IgD-negative memory B cell (primary cell): ENCODE results near the gene NSUN2. TPM values are rescaled to one million over a fixed set of nuclear protein-coding genes. Genes with fewer than 3 reads are reported as not detected.
"Not testable (repeated sequence)": the region's sequence is repeated elsewhere in the genome, so short reads cannot be mapped to it uniquely, and the experiment has no call there.

Experiments
- H3K27ac Mint-ChIP-seq, 3 donors: one replicate each; pipeline ENCODE4 v1.8.0; 2020 to 2022; ENCODE audit warnings: mild to moderate bottlenecking in 3 of 3, mixed read lengths in 3 of 3, moderate library complexity in 1 of 3
- H3K27me3 Mint-ChIP-seq: one replicate; pipeline ENCODE4 v1.8.0; 2021; ENCODE audit warnings: mixed read lengths
- H3K36me3 Mint-ChIP-seq: one replicate; pipeline ENCODE4 v1.8.0; 2020; ENCODE audit warnings: mild to moderate bottlenecking, mixed read lengths
- H3K4me1 Mint-ChIP-seq, 3 donors: one replicate each; pipeline ENCODE4 v1.8.0; 2020 to 2022; ENCODE audit warnings: mixed read lengths in 3 of 3, mild to moderate bottlenecking in 1 of 3
- H3K4me3 Mint-ChIP-seq, 4 donors: one replicate each; pipeline ENCODE4 v1.8.0; 2020 to 2022; ENCODE audit warnings: mild to moderate bottlenecking in 4 of 4, mixed read lengths in 4 of 4, moderate library complexity in 3 of 4
- H3K9me3 Mint-ChIP-seq, 3 donors: one replicate each; pipeline ENCODE4 v1.8.0; 2020 to 2021; ENCODE audit warnings: mixed read lengths in 3 of 3, mild to moderate bottlenecking in 1 of 3
- polyA plus RNA-seq: library from polyadenylated mRNA; unstranded; fragments of 300-500 nt; fragmentation: Illumina TruSeq; gene quantifications from one replicate; pipeline ENCODE4 v1.2.3, GENCODE V29; 2021

The NSUN2 gene
- 33.1 TPM for polyA plus RNA-seq

DNA sequence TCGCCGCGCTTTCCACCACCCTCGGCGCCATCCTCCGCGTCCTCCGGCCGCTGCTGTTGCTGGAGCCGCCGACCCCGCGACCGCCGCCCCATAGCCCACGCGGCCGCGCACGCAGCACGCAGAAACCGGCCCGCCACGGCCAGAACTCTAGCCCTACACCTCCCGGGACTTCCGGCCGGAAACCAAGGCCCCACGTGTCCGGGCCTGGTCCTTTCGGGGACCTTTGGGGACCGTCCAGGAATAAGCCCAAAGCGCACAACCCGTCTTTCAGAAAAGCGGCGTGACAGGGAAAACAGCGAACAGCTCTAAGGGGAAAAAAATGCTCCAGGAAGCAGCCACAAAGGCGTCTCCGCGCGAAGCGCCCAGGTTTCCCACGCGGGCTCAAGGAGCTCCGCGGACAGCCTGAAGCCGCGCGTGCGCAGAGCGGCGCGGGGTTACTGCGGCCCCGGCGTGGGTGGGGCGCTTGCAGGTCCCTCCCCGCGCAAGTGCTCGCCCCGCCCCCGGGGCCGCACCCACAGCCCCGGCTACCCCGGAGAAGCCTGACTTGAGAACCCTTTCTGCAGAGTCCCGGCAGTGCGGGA lies at the start of gene NSUN2, which contains the start of gene SRD5A1:
NSUN2 (minus strand) TSS at position 157 of the 581 bp plus-strand sequence; CDS start at position 92, 65 bp downstream.
SRD5A1 (plus strand) TSS at position 553 of the 581 bp plus-strand sequence. CDS start 137 bp downstream, outside the sequence.
- peaks cover 22 to 32% (median 28%) of the 10 kb centered on the region in 3 donors for H3K4me1 Mint-ChIP-seq
- H3K36me3 Mint-ChIP-seq: no peaks in the 10 kb centered on the region
- peak within 1 kb of the TSS; percentile 88 to 100 (median 98) for H3K4me3 Mint-ChIP-seq
- peak within 1 kb of the TSS; percentile 99 to 100 (median 100) for H3K27ac Mint-ChIP-seq
- H3K27me3 Mint-ChIP-seq: no peaks in the 10 kb centered on the region
- H3K9me3 Mint-ChIP-seq: no peaks in the 10 kb centered on the region

DNA sequence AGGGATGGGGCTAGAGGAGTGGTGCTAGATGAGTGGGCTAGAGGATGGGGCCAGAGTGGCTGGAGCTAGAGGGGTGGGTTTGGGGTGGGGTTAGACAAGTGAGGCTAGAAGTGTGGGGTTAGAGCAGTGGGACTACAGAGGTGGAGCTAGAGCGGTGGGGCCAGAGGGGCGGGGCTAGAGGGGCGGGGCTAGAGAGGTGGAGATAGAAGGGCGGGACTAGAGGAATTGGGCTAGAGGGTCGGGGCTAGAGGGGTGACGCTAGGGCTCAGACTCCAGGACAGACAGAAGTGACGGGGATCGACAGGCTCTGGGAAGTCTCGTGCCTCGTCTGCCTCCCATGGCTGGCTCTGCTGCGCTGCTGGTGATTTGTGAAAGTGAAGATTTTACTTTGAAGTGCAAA lies 49.4 kb upstream of the NSUN2 start:
- Mint-ChIP-seq H3K27me3 (peaks cover 22% of the 10 kb centered on the region), H3K9me3 (peaks cover 0 to 5% (median 0%) of the 10 kb centered on the region in 3 donors), H3K36me3 (peaks cover 2% of the 10 kb centered on the region), H3K27ac (no peak overlapping the region), H3K4me3 (no peak overlapping the region), H3K4me1 (peaks cover 0 to 1% (median 0%) of the 10 kb centered on the region in 3 donors)

DNA sequence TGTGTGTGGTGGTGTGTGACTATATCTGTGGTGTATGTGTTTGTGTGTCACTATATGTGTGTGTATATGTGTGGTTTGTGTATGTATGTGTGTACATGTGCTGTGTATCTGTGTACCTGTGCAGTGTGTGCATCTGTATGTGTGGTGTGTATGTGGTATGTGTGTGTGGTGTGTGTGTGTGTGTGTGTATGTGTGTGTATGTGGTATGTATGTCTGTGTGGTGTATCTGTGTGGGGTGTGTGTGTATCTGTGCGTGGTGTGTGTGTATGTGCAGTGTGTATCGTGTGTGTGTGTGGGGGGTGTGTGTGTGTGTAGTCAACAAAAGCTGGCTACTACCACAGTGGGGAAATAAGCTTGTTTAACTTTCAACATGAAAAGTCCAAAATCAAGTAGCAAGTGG lies 48.8 kb upstream of the NSUN2 start:
- peaks cover 19% of the 10 kb centered on the region for H3K27me3 Mint-ChIP-seq

DNA sequence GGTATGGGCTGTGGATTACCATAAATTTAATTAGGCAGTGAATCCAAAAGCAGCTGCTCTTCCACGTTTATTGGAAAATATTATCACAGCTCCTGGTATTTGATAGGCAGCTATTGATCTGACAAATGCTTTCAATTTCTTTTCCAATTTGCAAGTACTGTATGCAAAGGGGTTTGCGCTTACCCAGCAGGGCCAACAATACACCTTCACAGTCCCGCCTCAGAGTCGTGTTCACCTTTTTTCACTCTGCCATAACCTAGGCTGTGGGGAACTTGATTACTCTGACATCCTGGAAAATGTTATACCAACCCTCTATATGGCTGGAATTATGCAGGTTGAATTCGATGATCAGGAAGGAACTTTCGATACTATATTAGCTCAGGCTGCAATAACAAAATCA lies 48.1 kb upstream of the NSUN2 start:
- Mint-ChIP-seq H3K36me3 (peaks cover 2% of the 10 kb centered on the region), H3K4me1 (peaks cover 0 to 1% (median 0%) of the 10 kb centered on the region in 3 donors), H3K9me3 (peaks cover 0 to 2% (median 0%) of the 10 kb centered on the region in 3 donors), H3K27ac (no peak overlapping the region), H3K4me3 (no peak overlapping the region), H3K27me3 (peaks cover 12% of the 10 kb centered on the region)

More for the DNA sequence above, 48.8 kb upstream of the NSUN2 start:
- Mint-ChIP-seq H3K9me3 (peaks cover 0 to 5% (median 0%) of the 10 kb centered on the region in 3 donors), H3K27ac (no peak overlapping the region), H3K36me3 (peaks cover 2% of the 10 kb centered on the region), H3K4me1 (peaks cover 0 to 1% (median 0%) of the 10 kb centered on the region in 3 donors), H3K4me3 (no peak overlapping the region)

DNA sequence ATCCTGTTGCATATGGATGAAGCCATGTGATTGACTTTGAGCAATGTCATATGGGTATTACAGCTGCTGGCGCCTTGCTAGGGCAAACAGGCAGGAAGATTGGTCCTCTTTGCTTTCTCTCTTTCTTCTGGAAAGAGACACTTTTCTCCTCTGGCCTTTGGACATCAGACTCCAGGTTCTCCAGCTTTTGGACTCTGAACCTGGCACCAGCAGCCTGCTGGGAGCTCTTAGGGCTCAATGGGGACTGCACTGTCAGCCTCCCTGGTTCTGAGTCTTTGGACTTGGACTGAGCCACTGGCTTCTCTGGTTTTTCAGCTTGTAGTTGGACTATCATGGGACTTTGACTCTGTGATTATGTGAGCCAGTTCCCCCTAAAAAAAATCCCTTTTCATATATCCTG lies 45.5 kb upstream of the NSUN2 start:
- Mint-ChIP-seq H3K36me3 (peaks cover 2% of the 10 kb centered on the region), H3K4me1 (peaks cover 0 to 1% (median 0%) of the 10 kb centered on the region in 3 donors), H3K9me3 (peaks cover 0 to 2% (median 0%) of the 10 kb centered on the region in 3 donors), H3K27me3 (peaks cover 3% of the 10 kb centered on the region), H3K4me3 (no peak overlapping the region), H3K27ac (no peak overlapping the region)

DNA sequence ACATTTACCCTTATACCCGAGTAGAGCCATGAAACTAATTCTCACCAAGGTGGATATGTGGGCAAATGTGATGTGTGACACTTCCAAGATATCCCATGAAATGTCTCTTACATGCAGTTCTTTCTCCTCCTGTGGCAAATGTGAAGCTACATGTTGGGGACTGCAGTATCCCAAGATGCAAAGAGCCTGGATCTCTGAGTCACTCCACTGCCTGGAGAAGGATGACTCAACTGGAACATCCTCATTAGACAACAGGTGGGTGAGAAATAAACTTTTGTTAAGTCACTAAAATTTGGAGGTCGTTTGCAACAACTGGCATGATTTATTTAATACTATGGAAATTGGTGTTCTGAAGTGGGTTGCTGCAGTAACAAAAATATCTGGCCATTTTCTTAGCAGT lies 43.9 kb upstream of the NSUN2 start:
- H3K4me3 Mint-ChIP-seq: no peak overlapping the region
- H3K27me3 Mint-ChIP-seq: no peaks in the 10 kb centered on the region

DNA sequence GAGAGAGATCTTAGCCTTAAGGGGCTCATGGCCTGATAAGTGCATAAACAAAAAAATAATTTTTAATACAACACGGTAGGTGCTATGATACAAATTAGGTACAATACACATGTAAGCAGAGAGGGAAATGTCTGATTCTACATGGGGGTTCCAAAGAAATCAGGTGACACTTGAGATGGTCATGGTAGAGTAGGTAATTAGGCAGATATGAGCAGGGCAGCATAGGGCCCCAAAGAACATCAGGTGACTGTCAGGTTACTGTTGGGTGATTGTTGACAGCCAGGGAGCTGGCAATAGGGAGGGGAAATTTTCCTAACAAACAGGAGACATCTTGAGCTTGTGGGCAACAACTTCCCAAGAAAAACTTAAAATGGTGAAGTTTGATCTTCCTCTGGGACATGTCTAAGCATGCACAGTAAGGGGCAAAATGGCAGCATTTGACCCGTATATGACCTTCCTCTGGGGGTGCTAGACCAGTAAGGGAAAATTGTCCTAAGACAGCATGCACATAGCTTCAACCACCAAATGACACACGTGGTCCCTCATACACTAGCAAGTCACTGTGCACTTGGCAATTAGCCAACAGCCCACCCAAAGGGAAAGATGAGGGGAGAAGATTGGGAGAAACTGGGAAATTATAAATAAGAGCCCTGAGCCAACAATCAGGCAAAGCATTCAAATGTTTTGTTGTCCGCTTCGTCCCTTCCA lies 43.1 kb upstream of the NSUN2 start:
- no peak overlapping the region for H3K27ac Mint-ChIP-seq
- peaks cover 8% of the 10 kb centered on the region for H3K36me3 Mint-ChIP-seq
- H3K9me3 Mint-ChIP-seq: no peaks in the 10 kb centered on the region
- H3K27me3 Mint-ChIP-seq: no peaks in the 10 kb centered on the region
- no peaks in the 10 kb centered on the region for H3K4me1 Mint-ChIP-seq
- peak overlapping the region in 1 of 4 donors; percentile 19 for H3K4me3 Mint-ChIP-seq

More for the DNA sequence above, 43.9 kb upstream of the NSUN2 start:
- H3K27ac Mint-ChIP-seq: no peak overlapping the region
- peaks cover 0 to 2% (median 0%) of the 10 kb centered on the region in 3 donors for H3K9me3 Mint-ChIP-seq
- peaks cover 8% of the 10 kb centered on the region for H3K36me3 Mint-ChIP-seq
- H3K4me1 Mint-ChIP-seq: peaks cover 0 to under 1% (median 0%) of the 10 kb centered on the region in 3 donors

DNA sequence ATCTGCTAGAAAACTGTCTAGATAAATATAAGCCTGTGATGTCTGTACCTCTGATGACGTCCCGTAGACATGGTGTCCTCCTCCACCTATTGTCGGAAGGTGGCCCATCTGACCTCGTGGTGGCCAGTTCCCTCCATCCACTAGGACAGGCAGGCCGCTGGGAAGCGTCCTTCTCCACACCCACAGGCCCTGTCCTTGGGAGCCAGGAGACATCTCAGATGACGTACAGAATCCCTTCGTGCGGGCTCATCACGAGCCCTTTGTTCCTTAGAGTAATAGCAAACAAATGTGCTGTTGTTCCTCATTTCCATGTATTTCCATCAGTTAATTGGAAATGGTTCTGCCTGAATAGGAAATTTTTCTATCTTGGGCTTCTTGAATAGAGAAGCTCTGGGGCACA lies 42.0 kb upstream of the NSUN2 start:
- peaks cover 0 to 2% (median 0%) of the 10 kb centered on the region in 3 donors for H3K4me1 Mint-ChIP-seq
- no peak overlapping the region for H3K4me3 Mint-ChIP-seq
- H3K36me3 Mint-ChIP-seq: peaks cover 12% of the 10 kb centered on the region
- H3K9me3 Mint-ChIP-seq: no peaks in the 10 kb centered on the region
- no peaks in the 10 kb centered on the region for H3K27me3 Mint-ChIP-seq
- no peak overlapping the region for H3K27ac Mint-ChIP-seq

DNA sequence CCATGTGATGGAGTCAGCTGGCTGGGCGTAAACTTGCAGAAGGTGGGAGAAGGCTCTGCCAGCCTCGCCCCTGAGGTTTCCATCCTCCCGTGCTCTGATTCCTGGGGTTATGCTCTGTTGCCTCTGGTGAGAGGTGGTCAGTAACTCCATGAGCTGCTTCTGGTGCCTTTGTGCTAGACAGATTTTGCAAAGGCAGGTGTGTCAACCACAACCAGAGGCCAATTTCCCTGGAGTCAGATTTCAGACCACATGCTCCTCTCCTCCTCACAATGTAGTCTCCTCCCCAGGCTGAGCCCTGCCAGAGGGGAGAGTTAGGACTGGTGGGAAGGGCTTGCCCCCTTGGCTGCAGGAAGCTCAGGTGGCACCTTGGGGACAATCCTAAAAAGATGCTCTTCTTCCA lies 41.6 kb upstream of the NSUN2 start:
- peaks cover 15% of the 10 kb centered on the region for H3K36me3 Mint-ChIP-seq
- no peak overlapping the region for H3K4me3 Mint-ChIP-seq
- no peak overlapping the region for H3K27ac Mint-ChIP-seq
- H3K4me1 Mint-ChIP-seq: peaks cover 0 to 2% (median 0%) of the 10 kb centered on the region in 3 donors
- no peaks in the 10 kb centered on the region for H3K27me3 Mint-ChIP-seq
- H3K9me3 Mint-ChIP-seq: no peaks in the 10 kb centered on the region

DNA sequence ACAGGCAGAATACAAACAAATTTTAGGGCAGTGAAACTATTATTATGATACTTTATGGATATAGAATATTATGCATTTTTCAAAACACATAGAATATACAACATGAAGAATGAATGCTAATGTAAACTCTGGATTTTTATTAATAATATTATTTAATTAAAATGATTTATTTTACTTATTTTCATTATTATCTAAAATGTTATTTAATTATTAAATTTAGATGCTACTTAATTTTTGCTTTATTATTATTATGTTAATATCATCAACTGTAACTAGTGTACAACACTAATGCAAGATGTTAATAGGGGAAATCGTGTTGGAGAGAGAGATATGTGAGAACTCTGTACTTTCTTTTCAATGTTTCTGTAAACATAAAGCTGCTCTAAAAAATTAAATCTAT lies 41.1 kb upstream of the NSUN2 start:
- H3K9me3 Mint-ChIP-seq: no peaks in the 10 kb centered on the region
- H3K27ac Mint-ChIP-seq: no peak overlapping the region
- peaks cover 19% of the 10 kb centered on the region for H3K36me3 Mint-ChIP-seq
- H3K4me1 Mint-ChIP-seq: peaks cover 0 to 2% (median 0%) of the 10 kb centered on the region in 3 donors
- H3K27me3 Mint-ChIP-seq: no peaks in the 10 kb centered on the region
- no peak overlapping the region for H3K4me3 Mint-ChIP-seq

DNA sequence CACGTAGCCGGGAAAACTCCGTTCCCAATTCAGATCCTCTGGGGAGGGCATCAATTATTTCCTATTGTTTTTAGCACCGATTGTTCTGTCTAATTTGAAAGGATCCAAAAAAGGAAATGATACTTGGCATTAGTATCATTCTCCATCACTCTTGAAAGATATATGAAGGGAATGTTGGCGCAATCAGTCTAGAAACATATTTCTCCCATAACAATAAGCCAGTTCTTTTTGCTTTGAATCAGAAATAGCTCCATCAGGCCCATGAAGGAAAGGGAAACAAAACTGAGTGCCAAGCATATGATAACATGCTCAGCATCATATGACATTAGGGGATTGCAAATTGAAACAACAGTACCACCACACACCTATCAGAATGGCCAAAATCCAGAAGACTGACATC lies 40.2 kb upstream of the NSUN2 start:
- Mint-ChIP-seq H3K4me1 (peaks cover 0 to 2% (median 0%) of the 10 kb centered on the region in 3 donors), H3K27me3 (no peaks in the 10 kb centered on the region), H3K36me3 (peaks cover 19% of the 10 kb centered on the region), H3K9me3 (no peaks in the 10 kb centered on the region), H3K27ac (no peak overlapping the region), H3K4me3 (no peak overlapping the region)

DNA sequence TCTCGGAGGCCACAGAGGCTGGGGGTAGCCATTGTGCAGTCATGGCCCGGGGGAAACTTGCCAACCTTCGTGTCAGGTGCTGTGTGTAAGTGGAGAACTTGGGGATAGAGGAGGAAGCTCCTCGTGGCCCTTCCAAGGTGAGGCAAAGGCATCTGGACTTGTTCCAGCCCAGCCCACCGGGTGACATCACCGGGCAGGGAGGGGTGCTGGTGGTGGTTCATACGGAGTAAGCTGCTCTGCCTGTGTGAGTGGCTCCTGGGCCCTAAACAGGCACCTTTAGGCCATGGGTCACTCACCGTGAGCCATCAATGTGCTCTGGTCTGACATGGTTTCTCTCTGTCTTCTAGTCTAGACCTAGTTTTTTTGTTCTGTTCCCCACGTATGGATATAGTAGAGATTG lies 35.9 kb upstream of the NSUN2 start:
- not testable (repeated sequence) for H3K27ac Mint-ChIP-seq, H3K9me3 Mint-ChIP-seq, H3K4me3 Mint-ChIP-seq, H3K27me3 Mint-ChIP-seq, H3K4me1 Mint-ChIP-seq
- peaks cover 17% of the 10 kb centered on the region for H3K36me3 Mint-ChIP-seq

DNA sequence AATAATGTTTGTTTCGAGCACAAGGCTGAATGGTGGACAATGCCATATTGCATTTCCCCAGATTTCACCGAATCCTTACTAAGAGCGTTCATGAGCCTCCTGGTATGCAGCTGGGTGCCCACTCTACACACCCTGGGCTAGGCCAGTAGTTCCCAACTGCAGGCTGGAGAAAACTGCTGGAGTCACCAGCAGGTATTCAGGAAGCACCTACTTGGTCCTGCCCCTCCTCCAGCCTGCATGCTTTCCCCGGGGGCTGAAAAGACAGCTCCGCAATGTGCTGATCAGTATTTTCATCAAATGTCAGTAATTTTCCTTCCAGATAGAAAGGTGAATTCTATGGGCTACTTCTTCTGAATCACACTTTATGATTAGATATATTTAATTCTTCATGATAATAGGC lies 34.8 kb upstream of the NSUN2 start:
- peaks cover 16% of the 10 kb centered on the region for H3K36me3 Mint-ChIP-seq
- H3K4me1 Mint-ChIP-seq: peaks cover 0 to 2% (median 0%) of the 10 kb centered on the region in 3 donors
- no peak overlapping the region for H3K4me3 Mint-ChIP-seq
- no peaks in the 10 kb centered on the region for H3K9me3 Mint-ChIP-seq
- H3K27me3 Mint-ChIP-seq: no peaks in the 10 kb centered on the region
- no peak overlapping the region for H3K27ac Mint-ChIP-seq

DNA sequence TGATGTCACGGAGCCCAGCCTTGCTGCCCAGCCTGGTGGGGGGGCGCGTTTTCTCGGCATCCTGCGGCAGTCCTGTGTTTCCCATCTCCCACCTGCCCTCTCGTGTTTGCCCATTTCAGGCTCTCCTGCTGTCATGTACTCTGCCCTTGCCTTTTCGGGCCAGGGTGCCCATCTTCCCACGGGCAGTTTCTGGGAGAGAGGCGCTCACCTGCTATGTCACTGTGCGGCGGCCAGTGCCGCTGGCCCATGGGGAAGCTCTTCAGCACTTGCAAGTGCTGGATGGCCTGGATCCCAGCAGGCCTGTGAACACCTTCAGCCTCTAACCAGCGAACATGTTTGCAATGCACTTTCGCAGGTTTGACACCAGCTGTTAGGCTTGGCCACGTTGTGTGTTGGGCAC lies 33.9 kb upstream of the NSUN2 start:
- Mint-ChIP-seq H3K4me3 (no peak overlapping the region), H3K27ac (peak overlapping the region in 1 of 3 donors; percentile 68), H3K36me3 (peaks cover 14% of the 10 kb centered on the region), H3K27me3 (no peaks in the 10 kb centered on the region), H3K9me3 (no peaks in the 10 kb centered on the region), H3K4me1 (peaks cover 0 to 5% (median 0%) of the 10 kb centered on the region in 3 donors)

DNA sequence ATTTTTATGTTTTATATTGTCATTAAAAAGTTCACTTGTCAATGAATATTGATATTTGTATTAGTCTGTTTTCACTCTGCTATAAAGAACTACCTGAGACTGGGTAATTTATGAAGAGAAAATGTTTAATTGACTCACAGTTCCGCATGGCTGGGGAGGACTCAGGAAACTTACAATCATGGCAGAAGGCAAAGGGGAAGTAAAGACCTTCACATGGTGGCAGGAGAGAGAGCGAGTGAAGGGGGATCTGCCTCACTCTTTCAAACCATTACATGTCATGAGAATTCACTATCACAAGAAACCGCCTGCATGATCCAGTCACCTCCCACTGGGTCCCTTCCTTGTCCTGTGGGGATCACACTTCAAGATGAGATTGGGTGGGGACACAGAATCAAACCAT lies 27.8 kb upstream of the NSUN2 start:
- peaks cover 10 to 17% (median 12%) of the 10 kb centered on the region in 3 donors for H3K4me1 Mint-ChIP-seq
- peak overlapping the region; percentile 39 to 91 (median 83) for H3K4me3 Mint-ChIP-seq
- peaks cover 0 to 15% (median 7%) of the 10 kb centered on the region in 3 donors for H3K9me3 Mint-ChIP-seq
- H3K27ac Mint-ChIP-seq: peak overlapping the region; percentile 70 to 96 (median 86)
- peaks cover 19% of the 10 kb centered on the region for H3K36me3 Mint-ChIP-seq
- H3K27me3 Mint-ChIP-seq: no peaks in the 10 kb centered on the region
